ENCODE measurements around the gene ASPDH. TPM values are rescaled to one million over a fixed set of nuclear protein-coding genes. Genes with fewer than 3 reads are reported as not detected.

Gene ASPDH
- total and polyA plus RNA-seq, 12 donors = not detected

- Histone ChIP-seq H3K27me3 (no peaks in the 10 kb centered on the region), H3K9me3 (no peaks in the 10 kb centered on the region), H3K36me3 (no peaks in the 10 kb centered on the region), H3K27ac (peak overlapping the region in 4 of 10 donors; percentile 26 to 70 (median 56)), H3K4me3 (peak overlapping the region in 2 of 10 donors; percentile 23 to 55), H3K4me1 (peaks cover 0 to 4% (median 0%) of the 10 kb centered on the region in 9 donors)
- WGBS, 2 donors = 33 to 48% methylated on average over 8 of the region's 8 CpGs
- DNase-seq (no peak), ATAC-seq (peak in 2 of 8 donors; percentile 0)
- no peak for TF ChIP-seq CTCF (IDR thresholded peaks at IDR 0.05)
- intact Hi-C loops (cut with DNase I) = no loop called here
These were observed 16.7 kb downstream of the ASPDH start for GRCh38 chr19:50497022-50497405.

DNA sequence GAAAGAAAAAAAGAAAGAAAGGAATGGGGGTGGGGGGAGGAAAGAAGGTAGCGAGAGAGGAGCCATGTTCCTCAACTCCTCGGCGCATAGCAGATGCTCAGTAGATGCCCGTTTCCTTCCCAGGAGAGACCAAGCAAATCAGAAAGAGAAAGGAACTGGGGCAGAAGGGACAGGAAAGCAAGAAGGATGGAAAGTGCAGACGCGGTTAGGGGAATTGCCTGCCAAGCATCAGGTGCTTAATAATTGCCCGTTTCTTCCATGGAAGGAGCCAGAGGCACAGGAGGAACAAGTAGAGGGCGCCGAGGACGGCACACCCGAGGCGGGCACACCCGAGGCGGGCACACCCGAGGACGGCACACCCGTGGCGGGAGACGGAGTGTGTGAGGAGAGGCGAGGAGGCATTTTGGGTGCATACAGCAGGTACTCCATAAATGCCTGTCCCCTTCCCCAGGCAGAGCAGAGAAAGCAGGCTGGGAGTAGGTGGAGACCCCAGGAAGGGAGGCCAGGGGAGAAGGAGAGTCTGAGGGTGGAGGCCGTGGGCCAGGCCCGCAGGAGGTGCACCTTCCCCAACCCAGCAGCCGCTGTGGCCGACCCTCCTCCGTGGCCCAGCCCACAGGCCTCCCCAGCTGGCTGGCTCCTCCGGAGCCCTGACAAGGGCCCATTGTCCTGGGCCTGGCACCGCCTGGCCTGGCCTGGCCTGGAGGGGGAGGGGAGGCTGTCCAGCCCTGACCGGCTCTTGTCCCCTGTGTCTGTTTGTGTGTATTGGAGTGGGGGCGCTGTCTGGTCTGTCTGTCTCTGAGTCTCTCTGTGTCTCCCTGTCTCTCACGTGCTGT, 17.3 kb downstream of the ASPDH start:
- WGBS, 2 donors = 31 to 48% methylated on average over 30 of the region's 30 CpGs
- DNase-seq = peak; percentile 70 to 75
- no peaks in the 10 kb centered on the region for H3K36me3 ChIP-seq
- peaks cover 0 to 10% (median 0%) of the 10 kb centered on the region in 9 donors for H3K4me1 ChIP-seq
- peak overlapping the region in 2 of 10 donors; percentile 23 to 55 for H3K4me3 ChIP-seq
- peak; percentile 44 to 60 (median 54) for ATAC-seq
- H3K9me3 ChIP-seq = no peaks in the 10 kb centered on the region
- peak overlapping the region in 4 of 10 donors; percentile 52 to 70 (median 56) for H3K27ac ChIP-seq
- peak in 1 of 9 donors; percentile 16 for TF ChIP-seq CTCF (IDR thresholded peaks at IDR 0.05)
- intact Hi-C loops (cut with DNase I) = no loop called here
- H3K27me3 ChIP-seq = no peaks in the 10 kb centered on the region

GRCh38 chr19:50495020-50495531, 18.6 kb downstream of the ASPDH start:
- Histone ChIP-seq H3K9me3 (peaks cover 0 to 9% (median 0%) of the 10 kb centered on the region in 11 donors), H3K36me3 (peaks cover 0 to 6% (median 0%) of the 10 kb centered on the region in 9 donors), H3K27ac (no peak overlapping the region), H3K4me1 (peaks cover 0 to 15% (median 0%) of the 10 kb centered on the region in 9 donors), H3K27me3 (no peaks in the 10 kb centered on the region), H3K4me3 (no peak overlapping the region)
- ATAC-seq (peak in 1 of 8 donors; percentile 0), DNase-seq (no peak)
- TF ChIP-seq CTCF (IDR thresholded peaks at IDR 0.05) = no peak
- intact Hi-C loops (cut with DNase I) = no loop called here
- WGBS, 2 donors = 52 to 57% methylated on average over 5 of the region's 5 CpGs

GRCh38 chr19:50494186-50495019, 19.3 kb downstream of the ASPDH start:
- Histone ChIP-seq H3K27me3 (no peaks in the 10 kb centered on the region), H3K4me1 (peaks cover 0 to 15% (median 0%) of the 10 kb centered on the region in 9 donors), H3K9me3 (peaks cover 0 to 9% (median 0%) of the 10 kb centered on the region in 11 donors), H3K4me3 (no peak overlapping the region), H3K36me3 (peaks cover 0 to 6% (median 0%) of the 10 kb centered on the region in 9 donors), H3K27ac (no peak overlapping the region)
- ATAC-seq (peak in 2 of 8 donors; percentile 2 to 3), DNase-seq (no peak)
- TF ChIP-seq CTCF (IDR thresholded peaks at IDR 0.05) = no peak
- 38 to 47% methylated on average over 7 of the region's 7 CpGs for WGBS, 2 donors
- intact Hi-C loops (cut with DNase I) = no loop called here
